Ecto neural progenitor cell (in vitro differentiated cells): ENCODE measurements around the gene KLKB1.

ENCODE experiments used
- DNase-seq: peaks from one replicate; pipeline ENCODE4 v3.0.0-alpha.2; 2018; ENCODE audit warnings: low spot score

The KLKB1 gene

GRCh38 chr4:186227221-186227620, at the start of gene KLKB1:
Gene KLKB1 (plus strand): TSS chr4:186227507. CDS start chr4:186228196, 689 bp downstream.
- no peak for DNase-seq

- DNase-seq: no peak
These were observed 39.2 kb upstream of the KLKB1 start for GRCh38 chr4:186188107-186188506.

DNA sequence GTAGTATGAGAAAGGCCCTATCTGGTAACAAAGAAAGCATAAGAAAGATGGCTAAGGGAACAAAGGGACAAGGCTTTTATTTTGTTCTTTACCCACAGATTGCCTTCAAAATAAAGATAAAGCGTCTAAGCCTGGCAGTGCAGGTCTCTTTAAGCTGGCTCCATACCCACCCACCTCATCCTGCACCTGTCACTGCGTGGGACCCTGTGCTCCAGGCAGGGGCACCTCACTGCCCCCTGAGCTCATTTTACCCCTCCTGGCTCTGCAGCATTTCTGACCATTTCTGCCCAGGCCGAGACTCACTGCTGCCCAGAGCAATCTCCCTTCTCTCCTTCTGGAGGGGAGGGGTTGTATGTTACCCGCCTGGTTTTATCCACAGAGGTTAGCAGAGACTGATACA, 37.7 kb upstream of the KLKB1 start:
- DNase-seq: no peak

GRCh38 chr4:186190581-186191199, 36.6 kb upstream of the KLKB1 start:
- no peak for DNase-seq

DNA sequence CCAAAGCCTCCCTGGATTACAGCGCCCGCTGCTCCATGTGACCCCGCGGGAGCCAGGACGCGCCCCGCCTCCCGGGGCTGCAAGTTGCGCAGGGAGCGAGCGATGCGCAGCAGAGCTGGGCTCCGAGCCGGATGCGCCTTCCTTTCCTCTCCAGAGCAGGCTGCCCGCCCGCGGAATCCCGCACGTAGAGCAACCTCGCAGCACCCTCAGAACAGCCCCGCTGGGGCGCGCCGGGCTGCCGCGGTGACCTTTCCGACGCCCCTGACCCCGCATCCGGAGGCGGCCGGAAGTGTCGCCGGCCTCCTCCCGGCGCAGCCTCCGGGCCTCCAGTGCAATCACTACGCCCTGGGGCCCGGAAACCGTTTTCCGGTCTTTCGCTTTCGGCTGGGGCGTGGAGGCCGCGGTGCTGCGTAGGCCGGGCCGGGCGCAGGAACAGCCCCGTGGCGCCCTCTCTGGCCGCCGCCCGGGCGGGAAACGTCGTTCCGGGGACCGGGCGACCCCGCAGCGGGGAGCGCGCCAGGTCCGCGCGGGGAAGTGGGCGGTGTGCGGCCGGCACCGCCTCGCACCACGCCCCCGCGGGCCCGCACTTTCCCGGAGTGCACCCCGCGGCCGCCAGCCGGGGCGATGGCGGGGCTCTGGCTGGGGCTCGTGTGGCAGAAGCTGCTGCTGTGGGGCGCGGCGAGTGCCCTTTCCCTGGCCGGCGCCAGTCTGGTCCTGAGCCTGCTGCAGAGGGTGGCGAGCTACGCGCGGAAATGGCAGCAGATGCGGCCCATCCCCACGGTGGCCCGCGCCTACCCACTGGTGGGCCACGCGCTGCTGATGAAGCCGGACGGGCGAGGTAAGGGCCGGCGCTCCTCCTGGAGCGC, 35.9 kb upstream of the KLKB1 start, which contains the start of gene CYP4V2:
CYP4V2 (plus strand) TSS at position 368 of the 866 bp plus-strand sequence; CDS start at position 625, 257 bp downstream.
- peak; percentile 85 for DNase-seq

DNA sequence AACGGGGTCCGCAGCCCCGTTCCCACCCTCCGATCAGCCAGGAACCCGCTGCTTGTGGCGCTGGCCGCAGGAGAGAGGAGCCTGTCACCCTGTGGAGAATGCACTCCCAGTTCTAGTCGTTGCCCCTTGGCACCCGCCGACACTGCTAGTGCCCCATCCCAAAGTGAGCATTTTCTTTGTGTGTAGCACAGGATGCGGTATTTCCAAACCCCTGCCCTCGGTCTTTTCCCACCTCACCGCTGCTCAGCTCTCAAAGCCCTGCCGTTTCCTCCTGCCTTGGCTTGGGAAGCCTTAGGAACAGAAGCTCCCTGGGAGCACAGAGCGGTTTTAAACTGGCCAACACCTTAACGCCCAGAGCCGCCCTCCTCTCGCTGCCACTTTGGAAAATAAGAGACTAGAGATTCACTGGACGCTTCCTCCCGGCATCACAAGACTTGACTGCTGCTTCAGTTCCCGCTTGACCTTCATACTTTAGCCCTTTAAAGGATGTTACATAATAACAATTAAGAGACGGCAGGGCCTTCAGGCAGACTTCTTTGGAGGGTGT, 35.2 kb upstream of the KLKB1 start:
- DNase-seq: peak; percentile 60

- DNase-seq: no peak
These were observed 33.5 kb upstream of the KLKB1 start for GRCh38 chr4:186193851-186194250.

DNA sequence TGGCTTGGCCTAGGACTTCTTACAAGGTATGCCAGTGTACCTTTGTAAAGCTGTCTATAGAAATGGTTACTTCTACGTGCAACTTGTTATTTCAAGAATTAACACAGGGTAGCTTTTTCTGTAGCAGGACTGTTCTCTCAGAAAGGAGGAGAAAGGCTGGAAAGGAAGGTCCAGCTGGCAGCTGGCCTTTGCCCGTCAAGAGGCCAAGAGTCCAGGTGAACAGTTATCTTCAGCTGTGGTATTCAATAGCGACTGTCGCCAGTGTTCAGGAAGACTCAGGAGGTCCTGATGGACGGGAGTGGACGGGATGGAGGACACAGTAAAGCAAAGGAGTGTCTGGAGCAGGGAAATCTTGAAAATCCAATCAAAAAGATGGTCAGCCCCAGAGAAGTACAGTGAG, 31.2 kb upstream of the KLKB1 start:
- no peak for DNase-seq

DNA sequence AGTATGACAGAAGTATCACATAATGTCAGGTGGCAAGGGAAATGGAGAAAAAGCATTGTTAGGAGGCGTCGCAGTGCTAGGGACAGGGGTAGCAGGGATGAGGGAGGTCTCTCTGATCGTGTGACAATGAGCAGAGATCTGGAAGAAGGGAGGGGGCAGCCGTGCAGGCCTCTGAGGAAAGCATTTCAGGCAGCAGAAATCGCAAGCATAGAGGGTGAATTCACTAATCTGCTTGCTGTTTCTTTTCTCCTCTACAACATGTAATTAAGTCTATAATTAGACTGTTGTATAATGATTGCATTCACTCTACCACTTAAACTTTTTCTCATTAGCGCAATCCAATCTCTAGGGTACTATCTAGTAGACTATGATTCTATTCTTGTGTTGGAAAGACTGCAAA, 26.8 kb upstream of the KLKB1 start:
- DNase-seq: no peak

GRCh38 chr4:186201010-186201409, 26.3 kb upstream of the KLKB1 start:
- DNase-seq: no peak

- no peak for DNase-seq
These were observed 25.6 kb upstream of the KLKB1 start for GRCh38 chr4:186201535-186202230.

DNA sequence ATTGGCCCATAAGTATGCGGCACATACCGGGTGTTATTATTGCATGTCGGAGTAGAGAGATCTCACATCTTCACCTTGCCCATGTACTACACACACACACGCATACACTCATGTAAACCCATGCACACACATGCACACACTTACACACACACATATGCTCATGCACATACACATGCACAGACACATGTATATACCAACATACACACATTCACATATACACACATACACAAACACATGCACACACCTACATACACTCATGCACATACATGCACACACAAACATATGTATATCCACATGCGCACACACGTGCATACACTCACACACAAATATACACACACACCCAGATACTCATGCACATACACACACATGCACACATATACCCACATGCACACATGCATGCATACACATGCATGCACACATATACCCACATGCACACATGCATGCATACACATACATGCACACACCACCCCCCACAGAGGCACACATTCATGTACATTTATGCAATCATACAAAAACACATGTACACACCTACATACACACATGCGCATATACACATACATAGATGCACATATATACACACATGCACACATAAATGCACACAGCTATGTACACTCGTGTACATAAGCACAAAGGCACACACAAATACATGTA, 24.7 kb upstream of the KLKB1 start:
- DNase-seq: no peak

DNA sequence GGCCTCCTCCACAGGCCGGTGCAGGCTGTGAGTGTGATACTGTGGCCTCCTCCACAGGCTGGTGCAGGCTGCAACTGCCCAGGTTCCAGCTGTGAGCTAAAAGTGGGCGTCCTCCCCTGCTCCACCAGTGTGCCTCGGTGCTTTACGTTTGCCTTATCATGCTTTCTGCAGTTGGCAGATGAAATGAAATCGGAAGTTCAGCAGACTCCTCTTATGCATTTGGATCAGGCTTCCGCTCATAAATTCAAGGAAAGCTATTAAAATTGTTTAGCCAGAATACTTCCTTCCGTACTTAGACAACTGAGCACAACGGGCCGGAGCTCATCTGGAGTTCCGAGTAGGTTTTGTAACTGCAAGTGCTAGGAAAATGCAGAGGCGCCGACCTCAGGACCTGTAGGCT, 23.9 kb upstream of the KLKB1 start:
- no peak for DNase-seq

DNA sequence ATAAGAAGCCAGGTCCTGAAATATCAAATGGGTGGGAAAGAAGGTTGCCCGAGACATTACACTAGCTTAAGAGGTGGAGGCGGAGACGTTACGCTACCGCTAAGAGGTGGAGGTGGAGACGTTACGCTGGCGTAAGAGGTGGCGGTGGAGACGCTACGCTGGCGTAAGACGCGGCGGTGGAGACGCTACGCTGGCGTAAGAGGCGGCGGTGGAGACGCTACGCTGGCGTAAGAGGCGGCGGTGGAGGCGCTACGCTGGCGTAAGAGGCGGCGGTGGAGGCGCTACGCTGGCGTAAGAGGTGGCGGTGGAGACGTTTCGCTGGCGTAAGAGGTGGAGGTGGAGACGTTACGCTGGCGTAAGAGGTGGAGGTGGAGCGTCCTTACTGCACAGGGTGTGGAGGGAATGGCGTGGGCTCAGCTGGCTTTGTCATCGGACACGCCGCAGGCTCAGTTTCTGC, 23.2 kb upstream of the KLKB1 start:
- DNase-seq: no peak

- no peak for DNase-seq
These were observed 22.6 kb upstream of the KLKB1 start for GRCh38 chr4:186204686-186205085.

- DNase-seq: no peak
These were observed 22.2 kb upstream of the KLKB1 start for GRCh38 chr4:186205156-186205555.

DNA sequence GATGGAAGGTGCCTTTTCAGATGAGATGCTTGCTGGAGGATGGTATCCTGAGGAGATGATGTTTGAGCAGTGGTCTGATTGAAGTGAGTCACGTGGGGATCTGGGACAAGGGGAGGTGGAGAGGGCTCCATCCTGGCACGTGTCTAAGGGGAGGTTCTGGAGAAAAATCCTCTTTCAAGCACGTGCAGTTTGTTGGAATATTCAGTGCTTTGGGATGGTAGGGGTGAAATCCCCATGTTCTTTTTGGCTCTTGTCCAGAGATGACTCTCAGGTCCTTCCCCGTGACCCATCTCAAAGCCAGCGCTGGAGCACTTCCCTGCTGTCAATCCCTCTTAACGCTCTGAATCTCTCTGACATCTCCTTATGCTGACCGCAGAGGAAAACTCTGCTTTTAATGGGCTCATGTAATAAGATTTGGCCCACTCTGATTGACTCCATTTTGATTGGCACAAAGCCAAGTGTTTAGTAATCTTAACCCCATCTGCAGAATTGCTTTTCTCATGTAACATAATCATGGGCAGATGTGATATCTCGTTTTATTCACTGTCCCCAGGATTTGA, 10.8 kb upstream of the KLKB1 start:
- no peak for DNase-seq

- no peak for DNase-seq
These were observed 9.5 kb upstream of the KLKB1 start for GRCh38 chr4:186217733-186218293.

DNA sequence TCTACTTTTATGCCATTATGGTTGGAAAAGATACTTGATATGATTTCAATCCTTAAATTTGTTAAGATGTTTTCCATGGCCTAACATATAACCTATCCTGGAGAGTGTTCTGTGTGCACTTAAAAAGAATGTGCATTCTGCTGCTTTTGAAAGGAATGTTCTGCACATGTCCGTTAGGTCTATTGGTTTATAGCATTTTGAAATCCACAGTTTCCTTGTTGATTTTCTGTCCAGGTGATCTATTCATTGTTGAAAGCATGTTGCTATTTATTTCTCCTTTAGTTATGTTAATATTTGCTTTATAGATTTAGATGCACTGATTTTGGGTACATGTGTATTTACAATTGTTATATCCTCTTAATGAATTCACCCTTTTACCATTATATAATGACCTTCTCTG, 5.7 kb upstream of the KLKB1 start:
- no peak for DNase-seq

DNA sequence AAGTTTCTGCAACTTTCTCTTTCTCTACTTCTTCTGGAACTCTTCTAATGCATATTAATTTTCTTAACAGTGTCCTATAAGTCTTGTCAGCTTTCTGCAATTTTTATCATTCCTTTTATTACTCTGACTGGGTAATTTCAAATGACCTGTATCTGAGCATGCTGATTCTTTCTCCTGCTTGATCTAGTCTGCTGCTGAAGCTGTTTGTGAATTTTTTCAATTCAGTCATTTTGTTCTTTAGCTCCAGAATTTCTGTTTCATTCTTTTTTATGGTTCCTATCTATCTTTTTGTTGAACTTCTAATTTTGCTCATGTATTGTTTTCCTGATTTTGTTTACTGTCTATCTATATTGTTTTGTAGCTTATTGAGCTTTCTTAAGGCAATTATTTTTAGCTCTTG, 1.5 kb upstream of the KLKB1 start:
- DNase-seq: no peak

DNA sequence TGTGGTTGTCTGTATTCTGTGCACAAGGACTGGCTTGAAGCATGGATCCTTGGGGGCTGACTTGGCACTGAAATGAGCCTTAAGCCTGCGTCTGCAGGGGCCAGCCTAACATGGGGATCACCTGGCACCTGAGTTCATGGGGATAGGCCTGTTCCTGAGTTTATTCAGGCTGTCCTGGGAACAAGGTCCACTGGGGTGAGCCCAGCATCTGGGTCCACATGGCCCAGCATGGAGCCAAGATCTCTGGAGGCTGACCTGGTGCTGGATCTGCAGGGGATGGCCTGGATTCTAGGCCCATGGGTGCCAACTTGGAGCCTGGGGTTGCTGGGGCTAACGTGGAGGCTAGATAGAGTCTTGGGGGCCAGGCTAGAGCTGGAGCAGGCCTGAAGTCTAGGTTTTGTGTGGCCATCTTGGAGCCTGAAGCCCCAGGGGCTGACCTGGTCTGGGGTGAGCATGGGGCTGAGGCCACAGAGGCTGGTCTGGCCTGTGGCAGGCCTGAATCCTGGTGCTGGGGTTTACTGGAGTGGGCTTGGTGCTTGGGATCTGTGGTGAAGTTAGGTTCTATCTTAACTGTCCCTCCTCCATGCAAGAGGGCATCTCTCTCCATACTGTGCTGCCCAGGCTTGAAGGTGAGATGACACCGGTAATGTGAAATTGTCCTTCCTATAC, 652 bp upstream of the KLKB1 start:
- no peak for DNase-seq
